IMR-90 (cell line): ENCODE data around the gene ERMN. TPM values are rescaled to one million over a fixed set of nuclear protein-coding genes. Genes with fewer than 3 reads are reported as not detected.

Experiments used
- ATAC-seq: fragments of 200-7000 bp; cut with Tn5 transposase; 2 replicates; pipeline ENCODE4 v1.9.1; 2020; ENCODE audit warnings: low read depth, mild to moderate bottlenecking, moderate library complexity
- BruUV-seq: library from RNA; stranded (reverse); fragments of 400-500 nt; replicated peaks from 2 replicates; lab custom pipeline; 2021; lab: Mats Ljungman, UMichigan
- CTCF ChIA-PET: fragments of 300-600 bp; formaldehyde crosslinking; extraction: SDS; loops from one replicate; lab custom pipeline; 2021; ENCODE audit warnings: antibody characterized with exemption; lab: Yijun Ruan, JAX
- POLR2A ChIA-PET: fragments of 300-600 bp; sonication (Branson Sonifier 250); formaldehyde crosslinking; loops from one replicate; lab custom pipeline; 2022; ENCODE audit warnings: antibody characterized with exemption; ENCODE audit not compliant: unreplicated experiment; lab: Charles Lee
- DNase-seq: peaks from one replicate; pipeline ENCODE4 v3.0.0; 2013
- H2AFZ ChIP-seq: replicated peaks from 2 replicates; pipeline ENCODE3; 2013; ENCODE audit warnings: low read length, mild to moderate bottlenecking; ENCODE audit not compliant: poor library complexity
- H2AK5ac ChIP-seq: 2 replicates; pipeline ENCODE4 v1.6.1; 2013; ENCODE audit warnings: low read depth, low read length, inconsistent platforms
- H2AK9ac ChIP-seq: replicated peaks from 2 replicates; pipeline ENCODE3; 2013; ENCODE audit warnings: mild to moderate bottlenecking, low read depth, low read length, moderate library complexity; ENCODE audit not compliant: poor library complexity
- H2BK120ac ChIP-seq: 2 replicates; pipeline ENCODE4 v1.6.1; 2013; ENCODE audit warnings: low read depth, low read length, inconsistent platforms
- H2BK15ac ChIP-seq: 3 replicates; pipeline ENCODE4 v1.6.1; 2013; ENCODE audit warnings: low read depth, low read length, inconsistent platforms
- H2BK20ac ChIP-seq: 2 replicates; pipeline ENCODE4 v1.6.1; 2013; ENCODE audit warnings: low read depth, mild to moderate bottlenecking, inconsistent platforms, low read length, moderate library complexity
- H2BK5ac ChIP-seq: 2 replicates; pipeline ENCODE4 v1.6.1; 2013; ENCODE audit warnings: mild to moderate bottlenecking, low read depth, low read length, inconsistent platforms; ENCODE audit not compliant: poor library complexity, severe bottlenecking
- H3K14ac ChIP-seq: replicated peaks from 2 replicates; pipeline ENCODE4 v1.6.1; 2013; ENCODE audit warnings: low read depth, low read length, inconsistent platforms
- H3K18ac ChIP-seq: 2 replicates; pipeline ENCODE4 v1.6.1; 2013; ENCODE audit warnings: low read depth, low read length, control low read depth
- H3K23ac ChIP-seq: 2 replicates; pipeline ENCODE4 v1.6.1; 2013; ENCODE audit warnings: low read depth, low read length, inconsistent platforms
- H3K27ac ChIP-seq: 2 replicates; pipeline ENCODE4 v1.5.1; 2013; ENCODE audit warnings: mild to moderate bottlenecking, control low read depth, low read length; ENCODE audit not compliant: insufficient read depth
- H3K27me3 ChIP-seq: 2 replicates; pipeline ENCODE4 v1.6.1; 2013; ENCODE audit warnings: low read length; ENCODE audit not compliant: control insufficient read depth, insufficient read depth
- H3K36me3 ChIP-seq: 2 replicates; pipeline ENCODE4 v1.6.1; 2013; ENCODE audit warnings: low read length, mixed read lengths; ENCODE audit not compliant: control insufficient read depth, insufficient read depth
- H3K4ac ChIP-seq: 2 replicates; pipeline ENCODE4 v1.6.1; 2013; ENCODE audit warnings: low read depth, low read length, inconsistent platforms
- H3K4me1 ChIP-seq: 2 replicates; pipeline ENCODE4 v1.6.1; 2013; ENCODE audit warnings: low read length, mixed read lengths; ENCODE audit not compliant: control insufficient read depth, insufficient read depth
- H3K4me2 ChIP-seq: 2 replicates; pipeline ENCODE4 v1.6.1; 2013; ENCODE audit warnings: low read depth, mild to moderate bottlenecking, control low read depth, low read length, moderate library complexity
- H3K4me3 ChIP-seq: 2 replicates; pipeline ENCODE4 v1.5.1; 2013; ENCODE audit warnings: low read depth, mild to moderate bottlenecking, control low read depth, low read length, moderate library complexity; ENCODE audit not compliant: insufficient read depth
- H3K56ac ChIP-seq: 2 replicates; pipeline ENCODE4 v1.6.1; 2013; ENCODE audit warnings: low read length, inconsistent platforms; ENCODE audit not compliant: insufficient read depth; ENCODE audit errors: extremely low read depth
- H3K79me1 ChIP-seq, 2 experiments: 2 replicates each; pipeline ENCODE4 v1.6.1; 2013; ENCODE audit warnings: low read length in 2 of 2, inconsistent platforms in 1 of 2, low read depth in 1 of 2
- H3K9ac ChIP-seq: 2 replicates; pipeline ENCODE4 v1.6.1; 2013; ENCODE audit warnings: low read depth, low read length, control low read depth
- H3K9me1 ChIP-seq: 2 replicates; pipeline ENCODE4 v1.6.1; 2013; ENCODE audit warnings: low read length, inconsistent platforms; ENCODE audit not compliant: insufficient read depth
- H3K9me3 ChIP-seq: 2 replicates; pipeline ENCODE4 v1.6.1; 2013; ENCODE audit warnings: low read length; ENCODE audit not compliant: control insufficient read depth, insufficient read depth
- H4K20me1 ChIP-seq: 2 replicates; pipeline ENCODE4 v1.6.1; 2013; ENCODE audit warnings: low read length, inconsistent platforms; ENCODE audit not compliant: insufficient read depth
- H4K5ac ChIP-seq: 2 replicates; pipeline ENCODE4 v1.6.1; 2013; ENCODE audit warnings: mild to moderate bottlenecking, low read depth, low read length, control low read depth
- H4K8ac ChIP-seq, 2 experiments: 2 replicates each; pipeline ENCODE4 v1.6.1; 2013; ENCODE audit warnings: low read depth in 2 of 2, low read length in 2 of 2, control low read depth in 1 of 2, inconsistent platforms in 1 of 2
- H4K91ac ChIP-seq: 2 replicates; pipeline ENCODE4 v1.6.1; 2013; ENCODE audit warnings: low read depth, low read length, inconsistent platforms; ENCODE audit not compliant: insufficient read depth
- CEBPB ChIP-seq: IDR thresholded peaks from 2 replicates; pipeline ENCODE4 v1.6.1; 2012; ENCODE audit warnings: low read depth, low read length, improper control_type of control experiment
- ELK1 ChIP-seq: fragments of 150-350 bp; IDR thresholded peaks from 2 replicates; pipeline ENCODE4 v1.6.1; 2016; ENCODE audit warnings: low read depth, mild to moderate bottlenecking, low read length, moderate library complexity, borderline replicate concordance
- RFX5 ChIP-seq: IDR thresholded peaks from 2 replicates; pipeline ENCODE4 v1.8.0; 2012; ENCODE audit warnings: low read depth, mild to moderate bottlenecking, low read length, moderate library complexity
- USF2 ChIP-seq: fragments of 150-350 bp; IDR thresholded peaks from 2 replicates; pipeline ENCODE4 v1.6.1; 2017; ENCODE audit warnings: mild to moderate bottlenecking, antibody characterized with exemption, low read length, low read depth
- WGBS, 2 experiments: methylation state at CpG; one replicate each; pipeline versions ENCODE4 v1.1.5 to v1.1.7; 2013; ENCODE audit warnings: missing lambda C conversion rate in 2 of 2; ENCODE audit not compliant: insufficient read length in 1 of 2; ENCODE audit errors: extremely low coverage in 2 of 2; 5-methylcytosine and 5-hydroxymethylcytosine counted together
- dilution Hi-C: fragments of 300-500 bp; cut with HindIII; formaldehyde crosslinking; loops from one replicate; pipeline ENCODE4 v1.14.3; 2018; ENCODE audit warnings: low sequenced_read_pairs; ENCODE audit not compliant: unreplicated experiment
- in situ Hi-C: fragments of 300-500 bp; cut with MboI; formaldehyde crosslinking; loops from 3 replicates; pipeline ENCODE4 v1.14.3; 2019; ENCODE audit warnings: low sequenced_read_pairs, inconsistent platforms, mixed read lengths
- intact Hi-C: fragments of 100-400 bp; cut with micrococcal nuclease; formaldehyde crosslinking; loops from 2 replicates; pipeline ENCODE4 v1.10.0; 2022
- polyA plus RNA-seq, 3 experiments: library from polyadenylated mRNA; depleted of rRNA; stranded (reverse); fragments of >200 nt; gene quantifications; 2 replicates each; pipeline ENCODE4 v1.2.3, GENCODE V29; 2012; ENCODE audit warnings: low replicate concordance in 1 of 3
- total RNA-seq: library from RNA; depleted of rRNA; stranded (reverse); fragments of >200 nt; gene quantifications from 2 replicates; pipeline ENCODE4 v1.2.3, GENCODE V29; 2012

ERMN gene
- total and polyA plus RNA-seq, 2 of the 4 experiments (the other 2 are of a cell fraction): not detected

GRCh38 chr2:157327200-157327599 lies 1.6 kb upstream of the ERMN start:
- no peaks in the 10 kb centered on the region for H3K79me1 ChIP-seq
- dilution Hi-C loops: no loop called here
- no peaks in the 10 kb centered on the region for H4K20me1 ChIP-seq
- WGBS, 2 experiments: no CpG with 5 or more reads among the region's 3 CpGs
- H2BK5ac ChIP-seq: no peak overlapping the region
- in situ Hi-C loops: loop anchor here (25.0 kb wide), 1 partner anchor 1940 kb away; no protein-coding TSS in a partner anchor
- intact Hi-C loops: loop anchor here (1.0 to 5.0 kb wide), 2 partner anchors 265 to 683 kb away; no protein-coding TSS in a partner anchor
- no peak overlapping the region for H3K56ac ChIP-seq
- DNase-seq (no peak), ATAC-seq (peak; percentile 15; the same call in 1 of the 2 replicates)
- no peaks in the 10 kb centered on the region for H3K9me3 ChIP-seq
- peak overlapping the region; percentile 38 for H2AFZ ChIP-seq
- H3K4me3 ChIP-seq: no peak overlapping the region
- H4K8ac ChIP-seq: no peak overlapping the region
- no peak overlapping the region for H3K14ac ChIP-seq
- BruUV-seq: no TSS peak
- H4K91ac ChIP-seq: no peak overlapping the region
- no peak overlapping the region for H4K5ac ChIP-seq
- no peaks in the 10 kb centered on the region for H3K27me3 ChIP-seq
- H3K9me1 ChIP-seq: no peaks in the 10 kb centered on the region
- no peak overlapping the region for H3K27ac ChIP-seq
- no peak overlapping the region for H2AK9ac ChIP-seq
- no peaks in the 10 kb centered on the region for H3K4me1 ChIP-seq
- no peak overlapping the region for H2AK5ac ChIP-seq
- ChIA-PET CTCF (interaction anchor here (1.0 to 1.9 kb wide), 12 partner anchors 9 to 668 kb away, joined by 3 to 21 read pairs (median 5); no protein-coding TSS in a partner anchor), POLR2A (no interaction called here)
- no peak overlapping the region for H2BK15ac ChIP-seq
- H3K4ac ChIP-seq: no peak overlapping the region
- no peak overlapping the region for H2BK120ac ChIP-seq
- H2BK20ac ChIP-seq: peak overlapping the region; percentile 27; the same call in 1 of the 2 replicates
- H3K18ac ChIP-seq: no peak overlapping the region
- H3K4me2 ChIP-seq: no peak overlapping the region
- H3K36me3 ChIP-seq: no peaks in the 10 kb centered on the region
- no peak overlapping the region for H3K23ac ChIP-seq
- H3K9ac ChIP-seq: no peak overlapping the region
- TF ChIP-seq ELK1 (no peak), CEBPB (no peak), USF2 (no peak), RFX5 (no peak)
